ENCODE measurements around the gene GABBR2. TPM values are rescaled to one million over a fixed set of nuclear protein-coding genes. Genes with fewer than 3 reads are reported as not detected.
"Not testable (repeated sequence)": the region's sequence is repeated elsewhere in the genome, so short reads cannot be mapped to it uniquely, and the experiment has no call there.

Gene GABBR2
- total RNA-seq, 1 donor, result 0.27 TPM

DNA sequence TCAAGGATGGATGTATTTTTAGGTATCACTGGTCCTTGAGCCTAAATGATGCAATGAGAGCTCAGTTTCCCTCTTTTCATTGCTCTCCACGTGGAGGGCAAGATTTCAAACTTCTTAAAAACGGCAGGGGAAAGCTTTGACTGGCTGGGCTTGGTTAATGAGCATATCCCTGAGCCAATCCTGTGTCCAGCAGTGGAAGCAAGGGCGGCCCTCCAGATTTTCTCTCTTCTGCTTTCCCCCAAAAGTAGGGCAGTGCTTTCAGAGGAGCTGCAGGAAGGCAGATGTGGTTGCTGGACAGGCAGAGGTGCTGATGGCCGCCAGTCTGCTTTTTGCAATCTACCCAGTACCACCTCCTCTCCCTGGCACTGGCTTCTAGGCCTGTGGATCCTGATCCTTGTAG is 423.3 kb downstream of the GABBR2 start:
- H3K4me3 ChIP-seq (ENCODE audit: low read depth, low read length), result no peak overlapping the region
- DNase-seq (ENCODE audit: low read depth), result no peak
- TF ChIP-seq, protein P1, sequence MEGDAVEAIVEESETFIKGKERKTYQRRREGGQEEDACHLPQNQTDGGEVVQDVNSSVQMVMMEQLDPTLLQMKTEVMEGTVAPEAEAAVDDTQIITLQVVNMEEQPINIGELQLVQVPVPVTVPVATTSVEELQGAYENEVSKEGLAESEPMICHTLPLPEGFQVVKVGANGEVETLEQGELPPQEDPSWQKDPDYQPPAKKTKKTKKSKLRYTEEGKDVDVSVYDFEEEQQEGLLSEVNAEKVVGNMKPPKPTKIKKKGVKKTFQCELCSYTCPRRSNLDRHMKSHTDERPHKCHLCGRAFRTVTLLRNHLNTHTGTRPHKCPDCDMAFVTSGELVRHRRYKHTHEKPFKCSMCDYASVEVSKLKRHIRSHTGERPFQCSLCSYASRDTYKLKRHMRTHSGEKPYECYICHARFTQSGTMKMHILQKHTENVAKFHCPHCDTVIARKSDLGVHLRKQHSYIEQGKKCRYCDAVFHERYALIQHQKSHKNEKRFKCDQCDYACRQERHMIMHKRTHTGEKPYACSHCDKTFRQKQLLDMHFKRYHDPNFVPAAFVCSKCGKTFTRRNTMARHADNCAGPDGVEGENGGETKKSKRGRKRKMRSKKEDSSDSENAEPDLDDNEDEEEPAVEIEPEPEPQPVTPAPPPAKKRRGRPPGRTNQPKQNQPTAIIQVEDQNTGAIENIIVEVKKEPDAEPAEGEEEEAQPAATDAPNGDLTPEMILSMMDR (IDR thresholded peaks at IDR 0.05; ENCODE audit: insufficient read depth, low read length), result no peak

DNA sequence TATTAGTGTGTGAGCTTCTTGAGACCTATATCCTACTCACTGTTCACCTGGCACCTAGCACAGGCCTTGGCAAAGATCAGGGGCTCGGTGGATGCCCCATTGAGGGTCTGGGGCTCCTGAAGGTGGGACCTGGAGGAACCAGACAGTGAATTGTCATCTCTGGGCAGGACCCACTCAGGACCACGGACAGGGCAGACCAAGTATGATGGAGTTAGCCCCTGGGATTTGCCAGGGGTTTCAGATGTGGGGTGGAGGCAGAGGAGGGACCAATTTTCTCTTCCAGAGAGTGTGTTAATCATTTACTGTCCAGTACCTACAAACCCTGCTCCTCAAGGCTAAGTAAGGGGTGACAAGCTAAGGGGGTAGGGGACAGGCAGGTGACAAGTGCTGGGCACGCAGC is 424.0 kb downstream of the GABBR2 start:
- no peak overlapping the region for H3K4me3 ChIP-seq (ENCODE audit: low read depth, low read length)
- TF ChIP-seq, protein P1 (IDR thresholded peaks at IDR 0.05; ENCODE audit: insufficient read depth, low read length), result no peak
- no peak for DNase-seq (ENCODE audit: low read depth)

DNA sequence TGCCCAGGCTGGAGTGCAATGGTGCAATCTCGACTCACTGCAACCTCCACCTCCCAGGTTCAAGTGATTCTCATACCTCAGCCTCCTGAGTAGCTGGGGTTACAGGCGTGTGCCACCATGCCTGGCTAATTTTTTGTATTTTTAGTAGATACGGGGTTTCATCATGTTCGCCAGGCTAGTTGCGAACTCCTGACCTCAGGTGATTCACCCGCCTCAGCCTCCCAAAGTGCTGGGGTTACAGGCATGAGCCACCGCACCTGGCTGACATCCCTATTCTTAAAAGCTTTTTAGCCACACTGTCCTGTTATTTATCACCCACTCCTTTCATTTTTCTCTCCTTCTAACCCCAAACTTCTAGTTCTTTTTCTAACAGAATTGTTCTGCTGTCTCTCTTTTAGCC is 425.6 kb downstream of the GABBR2 start:
- not testable (repeated sequence) for DNase-seq (ENCODE audit: low read depth)

DNA sequence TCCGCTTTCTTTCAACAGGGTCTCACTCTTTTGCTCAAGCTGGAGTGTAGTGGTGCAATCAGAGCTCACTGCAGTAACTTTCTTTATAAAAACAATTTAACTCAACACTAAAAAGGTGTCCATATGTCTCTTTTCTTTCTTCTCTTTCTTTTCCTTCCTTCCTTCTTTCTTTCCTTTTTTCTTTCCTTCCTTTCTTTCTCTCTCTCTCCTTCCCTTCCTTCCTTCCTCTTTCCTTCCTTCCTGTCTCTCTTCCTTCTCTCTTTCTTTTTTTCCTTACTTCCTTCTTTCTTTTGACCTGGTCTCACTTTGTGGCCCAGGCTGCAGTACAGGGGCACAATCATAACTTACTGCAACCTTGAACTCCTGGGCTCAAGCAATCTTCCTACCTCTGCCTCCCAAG is 427.5 kb downstream of the GABBR2 start:
- TF ChIP-seq, protein P1 (IDR thresholded peaks at IDR 0.05; ENCODE audit: insufficient read depth, low read length), result no peak
- DNase-seq (ENCODE audit: low read depth), result no peak
- H3K4me3 ChIP-seq (ENCODE audit: low read depth, low read length), result no peak overlapping the region

More for the DNA sequence above, 425.6 kb downstream of the GABBR2 start:
- not testable (repeated sequence) for H3K4me3 ChIP-seq (ENCODE audit: low read depth, low read length)

GRCh38 chr9:98280574-98280973 is 428.2 kb downstream of the GABBR2 start:
- H3K4me3 ChIP-seq (ENCODE audit: low read depth, low read length), result no peak overlapping the region
- TF ChIP-seq, protein P1 (IDR thresholded peaks at IDR 0.05; ENCODE audit: insufficient read depth, low read length), result no peak
- DNase-seq (ENCODE audit: low read depth), result no peak

DNA sequence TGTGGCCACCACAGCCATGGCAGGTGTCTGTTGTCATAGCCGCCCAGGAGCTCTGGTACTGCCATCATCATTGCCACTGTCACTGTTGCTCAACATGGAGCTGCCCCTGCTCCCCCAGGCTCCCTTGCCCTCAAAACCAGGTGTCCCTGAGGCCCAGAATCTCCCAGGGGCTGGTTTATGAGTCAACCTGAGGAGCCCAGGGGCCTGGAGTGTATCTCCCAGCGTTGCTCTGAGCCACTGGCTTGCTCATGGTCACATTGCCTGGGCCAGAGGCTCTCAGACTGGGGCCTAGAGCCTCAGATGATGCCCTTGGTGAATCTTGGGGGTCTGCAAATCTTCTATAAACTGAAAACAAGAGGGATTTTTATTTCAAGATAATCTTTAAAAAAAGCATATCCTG is 428.6 kb downstream of the GABBR2 start:
- TF ChIP-seq, protein P1 (IDR thresholded peaks at IDR 0.05; ENCODE audit: insufficient read depth, low read length), result no peak
- DNase-seq (ENCODE audit: low read depth), result no peak
- H3K4me3 ChIP-seq (ENCODE audit: low read depth, low read length), result no peak overlapping the region

DNA sequence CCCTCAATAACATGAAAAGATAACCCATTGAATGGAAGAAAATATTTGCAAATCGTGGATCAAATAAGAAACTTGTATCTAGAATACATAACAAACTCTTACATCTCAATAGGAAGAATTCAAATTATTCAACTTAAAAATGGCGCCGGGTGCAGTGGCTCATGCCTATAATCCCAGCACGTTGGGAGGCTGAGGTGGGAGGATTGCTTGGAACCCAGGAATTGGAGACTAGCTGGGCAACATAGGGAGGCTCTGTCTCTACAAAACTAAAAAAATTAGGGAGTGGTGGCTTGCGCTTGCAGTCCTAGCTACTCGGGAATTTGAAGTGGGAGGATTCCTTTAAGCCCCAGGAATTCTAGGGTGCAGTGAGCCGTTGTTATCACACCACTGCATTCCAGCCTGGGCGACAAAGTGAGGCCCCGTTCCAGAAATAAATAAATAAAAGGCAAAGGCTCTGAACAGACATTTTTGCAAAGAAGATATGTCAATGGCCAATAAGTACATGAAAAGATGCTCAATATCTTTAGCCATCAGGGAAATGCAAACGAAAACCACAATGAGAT is 431.7 kb downstream of the GABBR2 start:
- no peak overlapping the region for H3K4me3 ChIP-seq (ENCODE audit: low read depth, low read length)
- DNase-seq (ENCODE audit: low read depth), result no peak
- TF ChIP-seq, protein P1 (IDR thresholded peaks at IDR 0.05; ENCODE audit: insufficient read depth, low read length), result no peak
